Endothelial cell of umbilical vein (primary cell): ENCODE data around the gene CR2. TPM values are rescaled to one million over a fixed set of nuclear protein-coding genes. Genes with fewer than 3 reads are reported as not detected.

ENCODE experiments used
- Bru-seq: library from RNA; stranded (reverse); fragments of 400-500 nt; gene quantifications from one replicate; lab custom pipeline; 2021; lab: Mats Ljungman, UMichigan
- BruChase-seq, 2 experiments: library from RNA; stranded (reverse); fragments of 400-500 nt; gene quantifications; one replicate each; lab custom pipeline; 2021; lab: Mats Ljungman, UMichigan
- BruUV-seq: library from RNA; stranded (reverse); fragments of 400-500 nt; replicated peaks from 2 replicates; lab custom pipeline; 2021; lab: Mats Ljungman, UMichigan
- CTCF ChIA-PET: fragments of 300-600, 350-600 bp; sonication (Branson Sonifier 250); formaldehyde crosslinking; loops from one replicate; lab custom pipeline; 2021; ENCODE audit warnings: antibody characterized with exemption, inconsistent platforms; lab: Charles Lee
- POLR2A ChIA-PET: fragments of 300-600, 350-600 bp; sonication (Branson Sonifier 250); formaldehyde crosslinking; loops from one replicate; lab custom pipeline; 2021; ENCODE audit warnings: antibody characterized with exemption, inconsistent platforms; lab: Charles Lee
- DNase-seq: peaks from one replicate; pipeline ENCODE4 v3.0.0-alpha.2; 2011; ENCODE audit warnings: low read depth, low spot score
- FAIRE-seq: peaks from 2 replicates; lab custom pipeline; 2011; peaks lifted over from hg19 to GRCh38; lab: Jason Lieb, UNC
- H2AFZ ChIP-seq: 2 replicates; pipeline ENCODE4 v1.6.0; 2012; ENCODE audit warnings: low read depth, low read length, control low read depth, inconsistent platforms
- H3K27ac ChIP-seq: 2 replicates; pipeline ENCODE4 v1.5.1; 2011; ENCODE audit warnings: low read depth, mild to moderate bottlenecking, control low read depth, low read length, moderate library complexity; ENCODE audit not compliant: insufficient read depth
- H3K27me3 ChIP-seq, 2 experiments: 2 replicates each; pipeline versions ENCODE4 v1.6.0 to v1.6.1; 2011; ENCODE audit warnings: low read length in 2 of 2, mixed read lengths in 1 of 2; ENCODE audit not compliant: control insufficient read depth in 2 of 2, insufficient read depth in 2 of 2
- H3K36me3 ChIP-seq, 2 experiments: 2 replicates in 1 of 2; 3 replicates in 1 of 2; pipeline ENCODE4 v1.5.1; 2011; ENCODE audit warnings: low read length in 2 of 2, mild to moderate bottlenecking in 1 of 2, moderate library complexity in 1 of 2; ENCODE audit not compliant: control insufficient read depth in 2 of 2, insufficient read depth in 2 of 2; ENCODE audit errors: extremely low read depth in 1 of 2
- H3K4me1 ChIP-seq: 3 replicates; pipeline ENCODE4 v1.5.1; 2011; ENCODE audit warnings: mild to moderate bottlenecking, low read length; ENCODE audit not compliant: control insufficient read depth, insufficient read depth; ENCODE audit errors: extremely low read depth
- H3K4me2 ChIP-seq: 2 replicates; pipeline ENCODE4 v1.6.1; 2011; ENCODE audit warnings: low read length, control low read depth, mixed read lengths; ENCODE audit not compliant: insufficient read depth
- H3K4me3 ChIP-seq, 3 experiments: fragments of 200-600 bp in 1 of 3; sonication (generic), shearing (Covaris generic) in 1 of 3; replicated peaks in 1 of 3; 2 replicates each; pipeline ENCODE4 v1.5.1; 2011 to 2016; ENCODE audit warnings: control low read depth in 3 of 3, low read length in 3 of 3, mild to moderate bottlenecking in 2 of 3, inconsistent platforms in 1 of 3, low read depth in 1 of 3, moderate library complexity in 1 of 3; ENCODE audit not compliant: insufficient read depth in 1 of 3
- H3K79me2 ChIP-seq: 2 replicates; pipeline ENCODE4 v1.6.0; 2012; ENCODE audit warnings: low read length, inconsistent platforms; ENCODE audit not compliant: control insufficient read depth, insufficient read depth
- H3K9ac ChIP-seq: replicated peaks from 2 replicates; pipeline ENCODE3; 2011; ENCODE audit warnings: low read length, control low read depth; ENCODE audit not compliant: insufficient read depth; ENCODE audit errors: extremely low read depth
- H3K9me1 ChIP-seq: replicated peaks from 3 replicates; pipeline ENCODE4 v1.6.0; 2011; ENCODE audit warnings: mild to moderate bottlenecking, low read length; ENCODE audit not compliant: control insufficient read depth, insufficient read depth; ENCODE audit errors: extremely low read depth
- H3K9me3 ChIP-seq: replicated peaks from 2 replicates; pipeline ENCODE4 v1.5.1; 2012; ENCODE audit warnings: low read length, inconsistent platforms; ENCODE audit not compliant: control insufficient read depth, insufficient read depth
- H4K20me1 ChIP-seq: replicated peaks from 2 replicates; pipeline ENCODE3; 2011; ENCODE audit warnings: mild to moderate bottlenecking, low read length; ENCODE audit not compliant: control insufficient read depth, insufficient read depth; ENCODE audit errors: extremely low read depth
- EZH2 ChIP-seq: IDR thresholded peaks from 2 replicates; pipeline ENCODE4 v1.6.1; 2012; ENCODE audit warnings: borderline replicate concordance, low read depth, mild to moderate bottlenecking, moderate library complexity, low read length, inconsistent platforms; ENCODE audit not compliant: severe bottlenecking
- MYC ChIP-seq: IDR thresholded peaks from one replicate; pipeline ENCODE4 v1.6.1; 2011; ENCODE audit warnings: mild to moderate bottlenecking, low read depth, low read length
- POLR2AphosphoS5 ChIP-seq: IDR thresholded peaks from 2 replicates; pipeline ENCODE4 v1.6.1; 2012; ENCODE audit warnings: low read depth, mild to moderate bottlenecking, control low read depth, low read length, moderate library complexity; ENCODE audit not compliant: insufficient read depth
- dilution Hi-C: fragments of 300-500 bp; cut with MboI; formaldehyde crosslinking; loops from one replicate; pipeline ENCODE4 v1.15.0; 2019; ENCODE audit warnings: low sequenced_read_pairs; ENCODE audit not compliant: extremely low pct_ligation_motif_present
- intact Hi-C: fragments of 100-400 bp; cut with micrococcal nuclease; formaldehyde crosslinking; loops from one replicate; pipeline ENCODE4 v1.10.0; 2022
- long read RNA-seq: library from polyadenylated mRNA; stranded (forward); transcript quantifications from one replicate; pipeline ENCODE4 v2.0.0, GENCODE V29; 2021
- polyA minus RNA-seq, 3 experiments: library from RNA; depleted of rRNA, polyadenylated mRNA; stranded (reverse); fragments of >200 nt; gene quantifications; 1 replicate in 1 of 3; 2 replicates in 2 of 3; pipeline ENCODE4 v1.2.3, GENCODE V29; 2011
- polyA plus RNA-seq, 4 experiments: library from polyadenylated mRNA; depleted of rRNA in 3 of 4; stranded (reverse) in 3 of 4; unstranded in 1 of 4; fragments of >200 nt; gene quantifications; 2 replicates each; pipeline versions ENCODE4 v1.2.1 to v1.2.3, GENCODE V29; 2011 to 2012; ENCODE audit warnings: missing spikeins in 1 of 4
- total RNA-seq: library from RNA; stranded (reverse); gene quantifications from 2 replicates; pipeline ENCODE4 v1.2.3, GENCODE V29; 2021

The CR2 gene
- total RNA-seq (not detected in 2 replicates), polyA plus RNA-seq (not detected in 2 replicates), polyA minus RNA-seq (not detected in 2 replicates), Bru-seq, nascent RNA (not detected), BruChase-seq, experiment 1, labeled RNA remaining after a 6-hour chase (percentile 6 among the genes with signal in this experiment), BruChase-seq, experiment 2, labeled RNA remaining after a 2-hour chase (not detected)
- not detected in 2 replicates for polyA plus RNA-seq (2011; cell fraction: cytosol; rRNA removed)
- not detected in 2 replicates for polyA plus RNA-seq (2011; cell fraction: nucleus; rRNA removed)
- polyA plus RNA-seq (2012): not detected in 2 replicates
- not detected for polyA minus RNA-seq (2011; cell fraction: cytosol; rRNA and poly(A)+ RNA removed)
- not detected in 2 replicates for polyA minus RNA-seq (2011; cell fraction: nucleus; rRNA and poly(A)+ RNA removed)
- long read RNA-seq: 0 reads

DNA sequence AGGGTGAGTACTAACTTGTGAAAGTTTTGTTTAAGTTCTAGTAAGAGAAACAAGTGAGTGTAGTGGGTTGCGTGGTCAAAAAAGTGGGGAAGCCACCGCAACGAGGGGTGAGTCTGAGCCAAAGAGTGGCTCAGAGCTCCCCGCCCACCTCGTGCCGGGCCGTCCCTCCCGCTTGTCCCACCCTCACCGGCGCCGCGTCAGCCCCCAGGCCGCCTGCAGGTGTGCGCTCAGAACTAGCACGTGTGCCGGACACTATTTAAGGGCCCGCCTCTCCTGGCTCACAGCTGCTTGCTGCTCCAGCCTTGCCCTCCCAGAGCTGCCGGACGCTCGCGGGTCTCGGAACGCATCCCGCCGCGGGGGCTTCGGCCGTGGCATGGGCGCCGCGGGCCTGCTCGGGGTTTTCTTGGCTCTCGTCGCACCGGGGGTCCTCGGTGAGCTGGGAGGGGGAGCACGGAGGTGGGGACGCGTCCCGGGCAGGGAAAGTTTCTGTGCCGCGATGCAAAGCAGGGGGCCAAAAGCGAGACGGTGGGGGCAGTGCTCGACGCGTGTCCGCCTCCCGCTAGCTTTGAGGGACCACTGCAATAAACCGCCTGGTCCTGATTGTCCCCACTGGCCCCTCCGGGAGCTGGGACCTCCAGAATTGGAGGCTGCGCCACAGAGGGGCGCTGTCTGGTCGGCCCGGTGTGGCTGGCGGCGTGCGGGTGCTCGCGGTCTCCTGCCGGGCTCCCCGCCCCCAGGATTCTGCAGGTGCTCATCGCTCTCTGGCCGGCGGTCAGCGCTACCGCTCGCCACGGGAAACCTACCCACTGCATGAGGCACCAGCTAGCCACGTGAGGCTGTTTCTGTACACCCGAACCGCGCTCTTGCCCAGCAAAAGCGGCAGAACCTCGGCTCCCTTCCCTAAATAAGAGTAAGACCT lies at the start of gene CR2:
TSS of gene CR2 (plus strand) at position 283 of the 919 bp plus-strand sequence. CDS start at position 374, 91 bp downstream.
- POLR2A ChIA-PET: no interaction called here
- Histone ChIP-seq H4K20me1 (no peaks in the 10 kb centered on the region), H3K79me2 (no peaks in the 10 kb centered on the region), H3K4me3 (no peak within 1 kb of the TSS), H3K36me3 (no peaks in the 10 kb centered on the region), H2AFZ (no peak within 1 kb of the TSS), H3K27ac (no peak within 1 kb of the TSS), H3K4me2 (no peak within 1 kb of the TSS), H3K27me3 (peaks cover 37 to 71% of the 10 kb centered on the region in 2 experiments), H3K9me3 (no peaks in the 10 kb centered on the region), H3K9ac (no peak within 1 kb of the TSS), H3K4me1 (no peaks in the 10 kb centered on the region), H3K9me1 (no peaks in the 10 kb centered on the region)
- FAIRE-seq (no peak), DNase-seq (no peak)
- TF ChIP-seq POLR2AphosphoS5 (no peak), MYC (no peak), EZH2 (peak; percentile 98)
- BruUV-seq: no TSS peak
- dilution Hi-C loops (no loop called here), intact Hi-C loops (no loop called here)
- CTCF ChIA-PET: no interaction called here
